HUDEP-2 (cell line): ENCODE measurements around the gene PIAS3.
"Not testable (repeated sequence)": the region's sequence is repeated elsewhere in the genome, so short reads cannot be mapped to it uniquely, and the experiment has no call there.

ENCODE experiments used
- DNase-seq, 76 experiments: peaks; one replicate each; lab custom pipeline; 2025; ENCODE audit not compliant: unreplicated experiment in 76 of 76; lab: John Stamatoyannopoulos, UW

PIAS3 gene

GRCh38 chr1:145827966-145828365 is 30.9 kb downstream of the PIAS3 start:
- DNase-seq, result no peak

- no peak for DNase-seq
These were observed 32.9 kb downstream of the PIAS3 start for GRCh38 chr1:145826030-145826429.

GRCh38 chr1:145824499-145824842 is 34.4 kb downstream of the PIAS3 start:
- peak in 1 of 76 experiments; percentile 21 for DNase-seq

GRCh38 chr1:145823565-145824498 is 35.0 kb downstream of the PIAS3 start, which contains the start of the genes POLR3C and RNF115:
TSS of gene POLR3C (plus strand) at chr1:145824200. CDS start at chr1:145825777, 1,577 bp downstream.
TSS of gene RNF115 (minus strand) at chr1:145824095. CDS start at chr1:145823873, 222 bp downstream.
- peak in 74 of 76 experiments; percentile 48 to 91 (median 83) for DNase-seq

- DNase-seq, result not testable (repeated sequence)
These were observed 36.0 kb downstream of the PIAS3 start for GRCh38 chr1:145822779-145823331.

- DNase-seq, result not testable (repeated sequence)
These were observed 40.8 kb downstream of the PIAS3 start for GRCh38 chr1:145818095-145818494.

- not testable (repeated sequence) for DNase-seq
These were observed 45.7 kb downstream of the PIAS3 start for GRCh38 chr1:145812977-145813810.

GRCh38 chr1:145806844-145807243 is 52.0 kb downstream of the PIAS3 start:
- DNase-seq, result no peak

GRCh38 chr1:145806408-145806807 is 52.5 kb downstream of the PIAS3 start:
- DNase-seq, result no peak

GRCh38 chr1:145805057-145805456 is 53.8 kb downstream of the PIAS3 start:
- no peak for DNase-seq

- no peak for DNase-seq
These were observed 54.4 kb downstream of the PIAS3 start for GRCh38 chr1:145804235-145805045.

GRCh38 chr1:145799806-145800205 is 59.1 kb downstream of the PIAS3 start:
- no peak for DNase-seq
